Type B pancreatic cell (in vitro differentiated cells): ENCODE data around the gene TNFRSF12A. TPM values are rescaled to one million over a fixed set of nuclear protein-coding genes. Genes with fewer than 3 reads are reported as not detected.

ENCODE experiments used
- DNase-seq: peaks from one replicate; pipeline ENCODE4 v3.0.0; 2021; ENCODE audit warnings: mixed read lengths; ENCODE audit not compliant: unreplicated experiment; ENCODE audit errors: extremely low spot score
- H3K27ac Mint-ChIP-seq: 2 replicates; pipeline ENCODE4 v1.8.0; 2021; ENCODE audit warnings: mild to moderate bottlenecking, mixed read lengths
- H3K27me3 Mint-ChIP-seq: 2 replicates; pipeline ENCODE4 v1.8.0; 2021; ENCODE audit warnings: mixed read lengths
- H3K36me3 Mint-ChIP-seq: 2 replicates; pipeline ENCODE4 v1.8.0; 2021; ENCODE audit warnings: mixed read lengths
- H3K4me1 Mint-ChIP-seq: one replicate; pipeline ENCODE4 v1.8.0; 2021; ENCODE audit warnings: mixed read lengths; ENCODE audit not compliant: unreplicated experiment
- H3K4me3 Mint-ChIP-seq: 2 replicates; pipeline ENCODE4 v1.8.0; 2021; ENCODE audit warnings: mild to moderate bottlenecking, mixed read lengths
- H3K9me3 Mint-ChIP-seq: 2 replicates; pipeline ENCODE4 v1.8.0; 2021; ENCODE audit warnings: mixed read lengths
- total RNA-seq: library from RNA; stranded (reverse); gene quantifications from 2 replicates; pipeline ENCODE4 v1.2.1, GENCODE V29; 2021; ENCODE audit warnings: low replicate concordance
- TF ChIP-seq, protein P1 (sequence below): fragments of 200-600 bp; sonication (generic); conservative IDR thresholded peaks from 2 replicates; pipeline ENCODE4 v1.5.0; 2021; ENCODE audit warnings: antibody characterized with exemption, mild to moderate bottlenecking

TNFRSF12A gene
- total RNA-seq, 1 donor from 2014 or later = 24.0 TPM

DNA sequence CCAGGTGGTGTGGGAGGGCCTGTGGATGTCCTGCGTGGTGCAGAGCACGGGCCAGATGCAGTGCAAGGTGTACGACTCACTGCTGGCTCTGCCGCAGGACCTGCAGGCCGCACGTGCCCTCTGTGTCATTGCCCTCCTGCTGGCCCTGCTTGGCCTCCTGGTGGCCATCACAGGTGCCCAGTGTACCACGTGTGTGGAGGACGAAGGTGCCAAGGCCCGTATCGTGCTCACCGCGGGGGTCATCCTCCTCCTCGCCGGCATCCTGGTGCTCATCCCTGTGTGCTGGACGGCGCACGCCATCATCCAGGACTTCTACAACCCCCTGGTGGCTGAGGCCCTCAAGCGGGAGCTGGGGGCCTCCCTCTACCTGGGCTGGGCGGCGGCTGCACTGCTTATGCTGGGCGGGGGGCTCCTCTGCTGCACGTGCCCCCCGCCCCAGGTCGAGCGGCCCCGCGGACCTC lies 6.6 kb upstream of the TNFRSF12A start:
- TF ChIP-seq, protein P1, sequence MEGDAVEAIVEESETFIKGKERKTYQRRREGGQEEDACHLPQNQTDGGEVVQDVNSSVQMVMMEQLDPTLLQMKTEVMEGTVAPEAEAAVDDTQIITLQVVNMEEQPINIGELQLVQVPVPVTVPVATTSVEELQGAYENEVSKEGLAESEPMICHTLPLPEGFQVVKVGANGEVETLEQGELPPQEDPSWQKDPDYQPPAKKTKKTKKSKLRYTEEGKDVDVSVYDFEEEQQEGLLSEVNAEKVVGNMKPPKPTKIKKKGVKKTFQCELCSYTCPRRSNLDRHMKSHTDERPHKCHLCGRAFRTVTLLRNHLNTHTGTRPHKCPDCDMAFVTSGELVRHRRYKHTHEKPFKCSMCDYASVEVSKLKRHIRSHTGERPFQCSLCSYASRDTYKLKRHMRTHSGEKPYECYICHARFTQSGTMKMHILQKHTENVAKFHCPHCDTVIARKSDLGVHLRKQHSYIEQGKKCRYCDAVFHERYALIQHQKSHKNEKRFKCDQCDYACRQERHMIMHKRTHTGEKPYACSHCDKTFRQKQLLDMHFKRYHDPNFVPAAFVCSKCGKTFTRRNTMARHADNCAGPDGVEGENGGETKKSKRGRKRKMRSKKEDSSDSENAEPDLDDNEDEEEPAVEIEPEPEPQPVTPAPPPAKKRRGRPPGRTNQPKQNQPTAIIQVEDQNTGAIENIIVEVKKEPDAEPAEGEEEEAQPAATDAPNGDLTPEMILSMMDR = no peak
- H3K4me3 Mint-ChIP-seq = no peak overlapping the region
- H3K27me3 Mint-ChIP-seq = peaks cover 61% of the 10 kb centered on the region
- DNase-seq = no peak
- H3K4me1 Mint-ChIP-seq = peaks cover 4% of the 10 kb centered on the region
- no peaks in the 10 kb centered on the region for H3K36me3 Mint-ChIP-seq
- no peaks in the 10 kb centered on the region for H3K9me3 Mint-ChIP-seq
- H3K27ac Mint-ChIP-seq = peak overlapping the region; percentile 53

DNA sequence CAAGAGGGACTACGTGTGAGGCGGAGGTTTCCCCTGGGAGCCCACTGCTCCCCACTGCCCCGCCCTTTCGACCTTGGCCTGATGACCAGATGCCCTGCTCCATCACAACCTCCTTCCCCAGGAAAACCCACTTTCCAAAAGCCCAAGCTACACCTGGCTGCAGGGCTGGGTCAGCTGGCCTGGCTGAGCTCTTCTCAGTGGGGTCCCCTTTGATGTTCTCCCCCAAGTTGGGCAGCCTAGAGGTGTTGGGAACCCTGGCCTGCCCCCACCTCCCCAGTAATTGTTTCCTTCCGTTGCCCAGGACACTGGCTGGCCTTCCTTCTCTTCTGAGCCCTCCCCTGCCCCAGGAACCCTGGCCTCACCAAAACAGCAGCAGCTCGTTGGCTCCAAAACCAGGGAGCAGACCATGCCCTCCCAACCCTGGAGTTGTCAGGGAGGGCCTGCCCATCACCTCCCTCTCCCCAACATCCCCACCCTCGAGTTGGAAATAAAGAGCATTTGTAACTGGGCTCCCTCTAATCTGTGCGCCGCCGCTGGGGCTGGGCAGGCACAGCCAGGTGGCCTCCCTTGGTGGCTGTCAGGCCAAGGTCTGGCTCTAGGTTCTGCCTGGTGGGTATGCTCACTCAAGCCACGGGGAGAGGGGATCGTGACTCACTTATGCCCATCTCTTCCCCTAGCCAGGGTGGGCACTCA lies 6.0 kb upstream of the TNFRSF12A start:
- Mint-ChIP-seq H3K36me3 (no peaks in the 10 kb centered on the region), H3K4me1 (peaks cover 4% of the 10 kb centered on the region), H3K4me3 (peak overlapping the region; percentile 61), H3K27me3 (peaks cover 56% of the 10 kb centered on the region), H3K9me3 (no peaks in the 10 kb centered on the region), H3K27ac (peak overlapping the region; percentile 70)
- DNase-seq = no peak
- TF ChIP-seq, protein P1 = no peak

DNA sequence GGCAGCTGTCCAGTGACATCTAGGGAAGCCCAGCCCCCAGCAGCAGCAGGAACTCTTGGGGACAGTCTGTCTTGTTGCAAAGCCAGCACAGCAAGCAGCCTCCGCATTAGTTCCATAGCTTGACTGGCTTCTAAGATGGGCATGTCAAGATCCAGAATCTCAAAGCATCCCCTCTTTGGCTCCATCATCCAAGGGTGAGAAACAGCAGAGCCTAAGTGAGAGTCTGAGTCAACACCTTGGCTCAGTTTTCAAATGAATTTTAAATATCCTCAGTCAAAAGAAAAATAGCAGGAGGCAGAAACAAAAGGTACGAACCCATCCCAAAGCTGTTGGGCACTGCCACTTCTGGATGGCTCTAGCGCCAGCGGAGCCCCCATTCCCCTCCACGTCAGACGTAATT lies 5.2 kb upstream of the TNFRSF12A start:
- DNase-seq = no peak
- Mint-ChIP-seq H3K4me1 (peaks cover 6% of the 10 kb centered on the region), H3K9me3 (no peaks in the 10 kb centered on the region), H3K27me3 (peaks cover 54% of the 10 kb centered on the region), H3K4me3 (peak overlapping the region; percentile 61), H3K27ac (peak overlapping the region; percentile 74), H3K36me3 (no peaks in the 10 kb centered on the region)
- TF ChIP-seq, protein P1 = no peak

DNA sequence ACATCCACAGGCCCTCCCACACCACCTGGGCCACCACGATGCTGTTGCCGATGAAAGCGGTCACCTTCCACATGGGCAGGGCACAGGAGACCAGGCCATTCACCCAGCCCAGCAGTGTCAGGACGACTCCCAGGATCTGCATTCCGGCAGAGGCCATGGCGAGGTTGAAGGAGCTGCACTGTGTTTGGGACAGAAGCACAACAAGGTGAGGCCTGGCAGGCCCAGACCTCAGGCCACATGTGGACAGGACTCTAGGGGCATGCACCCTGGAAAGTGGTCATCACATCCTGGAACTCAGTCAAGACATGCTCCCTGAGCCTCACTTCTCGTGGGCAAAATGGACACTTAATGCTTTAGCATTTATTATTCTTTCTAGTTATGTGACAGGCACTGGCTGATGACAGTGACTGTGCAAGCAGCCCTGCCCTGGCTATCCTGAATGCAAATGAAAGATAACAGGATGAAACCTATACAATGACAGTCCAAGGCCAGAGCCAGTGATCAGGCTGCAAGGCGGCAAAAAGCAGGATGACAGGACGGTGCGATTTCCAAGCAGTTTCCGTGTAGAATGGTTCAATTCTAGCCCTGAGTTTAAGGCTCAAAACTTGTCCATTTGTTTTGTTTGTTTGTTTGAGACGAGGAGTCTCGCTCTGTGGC lies 4.2 kb upstream of the TNFRSF12A start:
- TF ChIP-seq, protein P1 = no peak
- peak overlapping the region; percentile 88 for H3K4me3 Mint-ChIP-seq
- no peaks in the 10 kb centered on the region for H3K9me3 Mint-ChIP-seq
- H3K27ac Mint-ChIP-seq = peak overlapping the region; percentile 93
- H3K4me1 Mint-ChIP-seq = peaks cover 8% of the 10 kb centered on the region
- no peaks in the 10 kb centered on the region for H3K36me3 Mint-ChIP-seq
- peaks cover 56% of the 10 kb centered on the region for H3K27me3 Mint-ChIP-seq
- DNase-seq = no peak

DNA sequence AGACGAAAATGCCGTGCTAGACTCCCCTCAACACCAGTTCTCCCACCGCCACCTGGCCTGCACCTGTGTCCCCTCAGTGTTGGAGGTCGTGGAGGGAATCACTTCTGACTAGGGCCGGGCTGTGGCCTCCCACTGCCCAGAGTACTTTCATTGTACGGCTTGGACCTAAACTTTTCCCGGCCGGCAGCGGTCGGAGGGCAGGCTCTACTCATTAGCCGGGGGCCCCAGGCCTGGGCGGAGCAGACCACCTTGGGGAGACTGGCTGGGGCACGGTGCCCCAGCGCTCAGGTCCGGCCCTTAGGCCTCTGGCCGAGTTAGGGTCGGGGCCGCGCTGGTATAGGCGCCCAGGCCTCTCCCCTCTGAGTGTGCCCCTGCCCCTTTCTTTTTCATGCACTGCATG lies 2.8 kb upstream of the TNFRSF12A start:
- no peak for DNase-seq
- Mint-ChIP-seq H3K9me3 (no peaks in the 10 kb centered on the region), H3K36me3 (no peaks in the 10 kb centered on the region), H3K27me3 (peaks cover 48% of the 10 kb centered on the region), H3K4me1 (peaks cover 20% of the 10 kb centered on the region), H3K4me3 (peak overlapping the region; percentile 83), H3K27ac (peak overlapping the region; percentile 85)
- TF ChIP-seq, protein P1 = no peak
